Stimulated activated CD4-positive, alpha-beta T cell treated with anti-CD3 and anti-CD28 coated beads, TNF-alpha, amount 100 ng/mL, for 4 hours (primary cell): ENCODE measurements around the gene LPCAT2.

ENCODE experiments used
- DNase-seq, 3 experiments: peaks; one replicate each; pipeline ENCODE4 v3.0.0-alpha.2; 2020; ENCODE audit warnings: low read depth in 3 of 3

LPCAT2 gene

GRCh38 chr16:55503726-55504550, 4.9 kb upstream of the LPCAT2 start:
- no peak for DNase-seq

- no peak for DNase-seq
Measured at GRCh38 chr16:55505333-55506015, 3.4 kb upstream of the LPCAT2 start.

GRCh38 chr16:55506083-55506482, 2.8 kb upstream of the LPCAT2 start:
- no peak for DNase-seq

GRCh38 chr16:55506708-55507107, 2.2 kb upstream of the LPCAT2 start:
- no peak for DNase-seq

- DNase-seq = no peak
Measured at GRCh38 chr16:55508271-55508921, 476 bp upstream of the LPCAT2 start.

GRCh38 chr16:55510185-55510805, 1.4 kb downstream of the LPCAT2 start:
- no peak for DNase-seq

- DNase-seq = no peak
Measured at GRCh38 chr16:55512941-55513340, 4.1 kb downstream of the LPCAT2 start.

- DNase-seq = no peak
Measured at GRCh38 chr16:55513616-55514015, 4.7 kb downstream of the LPCAT2 start.

GRCh38 chr16:55515111-55515510, 6.2 kb downstream of the LPCAT2 start:
- no peak for DNase-seq

- DNase-seq = no peak
Measured at GRCh38 chr16:55521792-55522191, 12.9 kb downstream of the LPCAT2 start.

GRCh38 chr16:55526441-55526840, 17.6 kb downstream of the LPCAT2 start:
- DNase-seq = no peak

GRCh38 chr16:55527885-55528284, 19.0 kb downstream of the LPCAT2 start:
- no peak for DNase-seq

- DNase-seq = no peak
Measured at GRCh38 chr16:55529018-55529417, 20.1 kb downstream of the LPCAT2 start.

GRCh38 chr16:55530316-55530856, 21.5 kb downstream of the LPCAT2 start:
- DNase-seq = no peak

GRCh38 chr16:55532227-55532626, 23.4 kb downstream of the LPCAT2 start:
- DNase-seq = no peak

- DNase-seq = no peak
Measured at GRCh38 chr16:55534756-55535155, 25.9 kb downstream of the LPCAT2 start.

GRCh38 chr16:55539049-55539448, 30.2 kb downstream of the LPCAT2 start:
- DNase-seq = no peak

- DNase-seq = no peak
Measured at GRCh38 chr16:55539488-55539887, 30.6 kb downstream of the LPCAT2 start.

GRCh38 chr16:55540221-55540620, 31.3 kb downstream of the LPCAT2 start:
- DNase-seq = no peak

GRCh38 chr16:55542459-55543082, 33.7 kb downstream of the LPCAT2 start:
- no peak for DNase-seq

- DNase-seq = no peak
Measured at GRCh38 chr16:55543472-55543871, 34.6 kb downstream of the LPCAT2 start.

GRCh38 chr16:55552621-55553020, 43.7 kb downstream of the LPCAT2 start:
- no peak for DNase-seq
